PFSK-1 (cell line): ENCODE measurements around the gene TOX2.

ENCODE experiments used
- FOXP2 ChIP-seq: optimal IDR thresholded peaks from 2 replicates; pipeline ENCODE3; 2011; ENCODE audit warnings: borderline replicate concordance, control low read depth, inconsistent platforms; ENCODE audit not compliant: insufficient read depth; ENCODE audit errors: extremely low read length, extremely low read depth
- POLR2AphosphoS5 ChIP-seq: IDR thresholded peaks from 2 replicates; pipeline ENCODE4 v1.6.1; 2012; ENCODE audit warnings: low read depth, mild to moderate bottlenecking, control low read depth, low read length, moderate library complexity
- SIN3A ChIP-seq: IDR thresholded peaks from 2 replicates; pipeline ENCODE4 v1.6.1; 2012; ENCODE audit warnings: mild to moderate bottlenecking, low read length, moderate library complexity, borderline replicate concordance; ENCODE audit not compliant: insufficient read depth
- TAF1 ChIP-seq: IDR thresholded peaks from 2 replicates; pipeline ENCODE4 v1.6.1; 2012; ENCODE audit warnings: low read length, control low read depth, borderline replicate concordance; ENCODE audit not compliant: insufficient read depth
- TF ChIP-seq, protein P1 (sequence below), 2 experiments: IDR thresholded peaks; 2 replicates each; pipeline versions ENCODE4 v1.6.1 to v1.8.0; 2011 to 2012; ENCODE audit warnings: low read depth in 2 of 2, low read length in 2 of 2, control low read depth in 1 of 2, inconsistent platforms in 1 of 2, mild to moderate bottlenecking in 1 of 2, moderate library complexity in 1 of 2; ENCODE audit not compliant: insufficient read depth in 1 of 2

TOX2 gene

DNA sequence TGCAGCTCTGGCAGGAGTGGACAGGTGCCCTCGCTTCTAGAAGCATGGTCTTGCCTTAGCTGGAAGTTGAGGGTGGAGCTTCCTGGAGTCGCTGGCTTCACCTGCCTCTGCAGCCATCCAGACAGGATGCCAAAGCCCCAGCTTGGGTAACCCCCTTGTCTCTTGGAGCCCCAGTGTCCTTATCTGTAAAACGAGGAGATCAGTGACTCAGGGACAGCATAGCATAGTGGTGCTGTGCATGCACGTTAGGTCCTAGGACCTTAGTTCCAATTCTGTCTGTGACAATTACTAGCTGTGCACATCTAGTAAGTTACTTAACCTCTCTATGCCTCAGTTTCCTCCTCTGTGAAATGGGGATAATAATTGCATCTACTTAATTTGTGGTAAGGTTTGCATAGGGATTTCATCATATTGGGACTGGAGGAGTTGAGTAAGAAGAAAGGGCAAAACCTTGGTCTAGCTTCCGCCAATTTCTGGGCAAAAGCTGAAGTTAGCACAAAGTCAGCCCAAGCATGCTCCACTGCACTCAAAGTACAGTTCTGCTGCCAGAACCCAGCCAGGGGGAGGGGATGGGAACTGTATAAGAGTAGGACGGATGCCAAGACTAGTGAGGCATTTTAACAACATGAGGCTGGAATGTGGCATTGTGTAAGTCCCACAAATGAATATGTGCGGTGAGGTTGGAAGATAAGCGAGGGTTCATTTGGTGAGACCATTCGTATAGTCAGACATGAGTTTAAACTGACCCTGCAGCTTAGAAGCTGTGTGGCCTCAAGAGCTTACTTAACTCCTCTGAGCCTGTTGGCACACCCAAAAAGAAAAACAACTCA is 24.5 kb downstream of the TOX2 start:
- no peak for TF ChIP-seq FOXP2
- TF ChIP-seq TAF1 = no peak
- no peak for TF ChIP-seq SIN3A
- no peak for TF ChIP-seq POLR2AphosphoS5
- TF ChIP-seq, protein P1, sequence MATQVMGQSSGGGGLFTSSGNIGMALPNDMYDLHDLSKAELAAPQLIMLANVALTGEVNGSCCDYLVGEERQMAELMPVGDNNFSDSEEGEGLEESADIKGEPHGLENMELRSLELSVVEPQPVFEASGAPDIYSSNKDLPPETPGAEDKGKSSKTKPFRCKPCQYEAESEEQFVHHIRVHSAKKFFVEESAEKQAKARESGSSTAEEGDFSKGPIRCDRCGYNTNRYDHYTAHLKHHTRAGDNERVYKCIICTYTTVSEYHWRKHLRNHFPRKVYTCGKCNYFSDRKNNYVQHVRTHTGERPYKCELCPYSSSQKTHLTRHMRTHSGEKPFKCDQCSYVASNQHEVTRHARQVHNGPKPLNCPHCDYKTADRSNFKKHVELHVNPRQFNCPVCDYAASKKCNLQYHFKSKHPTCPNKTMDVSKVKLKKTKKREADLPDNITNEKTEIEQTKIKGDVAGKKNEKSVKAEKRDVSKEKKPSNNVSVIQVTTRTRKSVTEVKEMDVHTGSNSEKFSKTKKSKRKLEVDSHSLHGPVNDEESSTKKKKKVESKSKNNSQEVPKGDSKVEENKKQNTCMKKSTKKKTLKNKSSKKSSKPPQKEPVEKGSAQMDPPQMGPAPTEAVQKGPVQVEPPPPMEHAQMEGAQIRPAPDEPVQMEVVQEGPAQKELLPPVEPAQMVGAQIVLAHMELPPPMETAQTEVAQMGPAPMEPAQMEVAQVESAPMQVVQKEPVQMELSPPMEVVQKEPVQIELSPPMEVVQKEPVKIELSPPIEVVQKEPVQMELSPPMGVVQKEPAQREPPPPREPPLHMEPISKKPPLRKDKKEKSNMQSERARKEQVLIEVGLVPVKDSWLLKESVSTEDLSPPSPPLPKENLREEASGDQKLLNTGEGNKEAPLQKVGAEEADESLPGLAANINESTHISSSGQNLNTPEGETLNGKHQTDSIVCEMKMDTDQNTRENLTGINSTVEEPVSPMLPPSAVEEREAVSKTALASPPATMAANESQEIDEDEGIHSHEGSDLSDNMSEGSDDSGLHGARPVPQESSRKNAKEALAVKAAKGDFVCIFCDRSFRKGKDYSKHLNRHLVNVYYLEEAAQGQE (IDR thresholded peaks at IDR 0.05; ENCODE audit: insufficient read depth in 1 of 2, low read depth in 2 of 2, low read length in 2 of 2) = no peak

DNA sequence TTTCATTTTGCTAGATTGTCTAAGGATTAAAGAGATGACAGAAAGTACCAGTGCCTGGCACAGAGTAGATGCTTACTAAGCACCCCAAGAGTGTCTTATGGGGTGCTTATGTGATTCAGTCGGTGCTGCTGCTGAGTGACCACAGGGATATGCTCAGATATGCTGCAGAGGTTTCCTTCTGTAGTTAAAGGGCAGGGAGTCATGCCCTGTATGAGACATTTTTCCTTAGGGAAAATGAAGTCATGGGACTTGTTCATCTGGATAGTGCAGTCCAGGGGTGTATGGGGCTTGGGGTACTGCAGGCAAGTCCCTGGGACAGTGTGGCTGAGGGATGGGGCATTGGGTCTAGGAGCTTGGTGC is 25.1 kb downstream of the TOX2 start:
- TF ChIP-seq POLR2AphosphoS5 (no peak), SIN3A (no peak), FOXP2 (no peak), TAF1 (no peak)
- TF ChIP-seq, protein P1 (IDR thresholded peaks at IDR 0.05; ENCODE audit: insufficient read depth in 1 of 2, low read depth in 2 of 2, low read length in 2 of 2) = no peak

DNA sequence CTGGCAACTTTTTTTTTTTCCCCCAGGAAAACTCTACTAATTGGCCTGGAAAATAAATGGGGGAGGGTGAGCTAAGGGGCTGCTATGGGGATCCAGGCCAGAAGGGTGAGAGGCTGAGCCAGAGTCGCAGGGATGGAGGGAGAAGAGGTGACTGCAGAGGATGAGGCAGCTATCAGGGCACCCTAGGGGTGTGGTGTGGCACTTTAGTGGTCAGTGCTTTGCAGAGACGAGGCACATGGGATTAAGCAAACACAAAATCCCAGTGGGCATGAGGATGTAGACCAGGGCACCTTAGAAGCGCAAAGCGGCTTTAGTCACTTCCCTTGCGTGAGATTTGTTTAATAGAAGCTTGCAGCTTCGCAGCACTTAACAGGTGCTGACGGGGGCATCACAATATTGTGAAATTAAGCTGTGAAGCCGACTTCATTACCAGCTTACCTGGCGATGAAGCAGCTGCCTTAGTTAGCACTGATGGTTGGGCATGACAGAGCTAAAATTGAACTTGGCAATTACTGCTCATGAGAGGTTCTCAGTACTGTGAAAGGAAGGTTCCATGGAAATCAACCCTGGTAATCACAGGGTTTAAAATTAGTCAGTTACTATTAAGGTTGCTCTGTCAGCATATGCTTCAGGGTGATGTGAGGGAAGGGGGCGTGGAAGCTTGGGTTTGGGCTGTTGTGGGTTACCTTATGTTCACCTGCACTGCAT is 26.0 kb downstream of the TOX2 start:
- TF ChIP-seq TAF1 = no peak
- no peak for TF ChIP-seq POLR2AphosphoS5
- TF ChIP-seq, protein P1 (IDR thresholded peaks at IDR 0.05; ENCODE audit: insufficient read depth in 1 of 2, low read depth in 2 of 2, low read length in 2 of 2) = no peak
- no peak for TF ChIP-seq FOXP2
- no peak for TF ChIP-seq SIN3A

DNA sequence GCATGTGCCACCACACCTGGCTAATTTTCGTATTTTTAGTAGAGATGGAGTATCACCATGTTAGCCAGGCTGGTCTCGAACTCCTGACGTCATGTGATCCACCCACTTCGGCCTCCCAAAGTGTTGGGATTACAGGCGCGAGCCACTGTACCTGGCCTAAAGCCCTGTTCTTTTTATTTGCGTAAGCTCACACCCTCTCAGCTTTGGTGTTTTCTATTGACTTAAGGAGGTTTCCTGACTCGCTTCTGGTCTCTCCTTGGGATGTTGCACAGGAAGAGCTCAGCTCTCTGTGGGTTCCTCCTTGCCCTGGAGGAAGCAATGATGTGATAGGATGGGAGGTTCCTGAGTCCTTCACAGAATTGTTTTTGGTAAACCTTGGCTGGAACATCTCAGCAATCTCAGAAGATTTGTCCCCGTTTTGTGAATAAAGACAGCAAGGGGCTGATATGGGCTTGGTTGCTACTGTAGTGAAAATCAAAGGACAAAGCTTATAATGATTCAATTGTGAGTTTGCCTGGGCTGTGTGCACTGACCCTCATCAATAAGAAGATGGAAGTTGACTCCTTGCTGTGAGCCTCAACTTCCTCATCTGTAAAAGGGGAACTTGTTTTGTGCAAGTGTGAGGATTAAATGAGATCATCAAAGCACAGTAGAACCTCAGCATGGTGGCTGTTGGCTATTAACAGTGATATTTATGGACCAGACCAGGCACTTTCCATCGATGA is 27.0 kb downstream of the TOX2 start:
- no peak for TF ChIP-seq SIN3A
- no peak for TF ChIP-seq FOXP2
- TF ChIP-seq, protein P1 (IDR thresholded peaks at IDR 0.05; ENCODE audit: insufficient read depth in 1 of 2, low read depth in 2 of 2, low read length in 2 of 2) = no peak
- no peak for TF ChIP-seq POLR2AphosphoS5
- no peak for TF ChIP-seq TAF1
